Pancreas (tissue), 10 donors: Measurements from ENCODE around the gene THSD1. TPM values are rescaled to one million over a fixed set of nuclear protein-coding genes. Genes with fewer than 3 reads are reported as not detected.

Experiments used
- ATAC-seq, 4 donors: fragments of 200-7000 bp; cut with Tn5 transposase; one replicate each; pipeline versions ENCODE4 v1.8.0 to v1.9.1; 2020; ENCODE audit warnings: mild to moderate bottlenecking in 4 of 4, moderate library complexity in 4 of 4
- DNase-seq, 6 donors: peaks; one replicate each; pipeline ENCODE4 v3.0.0-alpha.2; 2020
- FAIRE-seq: peaks from 2 replicates; lab custom pipeline; 2012; peaks lifted over from hg19 to GRCh38; lab: Jason Lieb, UNC
- H3K27ac ChIP-seq, 4 donors: fragments of 200-600 bp; sonication (generic); 1 replicate in 3 of 4; 2 replicates in 1 of 4; pipeline versions ENCODE4 v1.5.0 to v1.8.0; 2020
- H3K27me3 ChIP-seq, 4 donors: fragments of 200-600 bp; one replicate each; pipeline ENCODE4 v1.8.0; 2021
- H3K36me3 ChIP-seq, 3 donors: fragments of 200-600 bp; sonication (generic) in 1 of 3; one replicate each; pipeline versions ENCODE4 v1.5.0 to v1.8.0; 2020 to 2021
- H3K4me1 ChIP-seq, 3 donors: fragments of 200-600 bp; one replicate each; pipeline ENCODE4 v1.8.0; 2021
- H3K4me3 ChIP-seq, 4 donors: fragments of 200-600 bp; sonication (generic) in 2 of 4; one replicate each; pipeline versions ENCODE4 v1.5.0 to v1.8.0; 2020 to 2021
- H3K9me3 ChIP-seq, 4 donors: fragments of 200-600 bp; one replicate each; pipeline ENCODE4 v1.8.0; 2021
- CTCF ChIP-seq, 4 donors: fragments of 200-600 bp; sonication (generic) in 3 of 4; IDR thresholded peaks; one replicate each; pipeline versions ENCODE4 v1.5.0 to v1.8.0; 2021; ENCODE audit warnings: antibody characterized with exemption in 4 of 4
- WGBS, 2 donors: extraction: QIAGEN DNeasy Blood & Tissue Kit; methylation state at CpG; one replicate each; pipeline ENCODE4 v1.1.7; 2013; 5-methylcytosine and 5-hydroxymethylcytosine counted together
- intact Hi-C, 3 donors: fragments of 100-400 bp; cut with DNase I; formaldehyde crosslinking; loops; one replicate each; pipeline versions ENCODE4 v1.11.1 to v1.14.2; 2022
- polyA plus RNA-seq, 2 donors: library from polyadenylated mRNA; stranded (reverse); fragments of 200-250 nt; gene quantifications; one replicate each; pipeline ENCODE4 v1.2.3, GENCODE V29; 2013
- total RNA-seq, 6 donors: library from RNA; stranded (reverse); fragmentation: NEBNext Ultra II Directional in 4 of 6; extraction: Animal tissue kit (Norgen Biotek cat#: 25700) in 4 of 6; gene quantifications; one replicate each; pipeline versions ENCODE4 v1.2.1 to v1.2.4, GENCODE V29; 2021 to 2023
- donor health status: healthy with polysubstance abuse.
- donor health status: DM: no; HTN: no; CAD: no; lungs with moderate emphysema.
- donor health status: DM: no; HTN: no; CAD: no.
- donor health status: control.
- donor health status: control.
- donor health status: Bipolar disorder and iron deficiency.
- donor health status: DM: yes; HTN: yes; CAD: no.
- donor health status: DM: no; HTN: no; CAD: no.
- donor health status: DM: no; HTN: no; CAD: no.
- donor health status: DM: yes; HTN: yes; CAD: no.

Gene THSD1
- total and polyA plus RNA-seq, 8 donors: 0.41 to 1.9 (median 1.0) TPM

GRCh38 chr13:52452470-52452869 is 46.5 kb upstream of the THSD1 start:
- no peaks in the 10 kb centered on the region for H3K36me3 ChIP-seq
- no peak overlapping the region for H3K27ac ChIP-seq
- intact Hi-C loops: no loop called here
- 67 to 84% methylated on average over 2 of the region's 2 CpGs for WGBS, 2 donors
- H3K27me3 ChIP-seq: no peaks in the 10 kb centered on the region
- H3K4me1 ChIP-seq: peaks cover 0 to 31% (median 9%) of the 10 kb centered on the region in 3 donors
- no peaks in the 10 kb centered on the region for H3K9me3 ChIP-seq
- no peak for FAIRE-seq
- no peak overlapping the region for H3K4me3 ChIP-seq
- no peak for DNase-seq
- no peak for ATAC-seq
- no peak for TF ChIP-seq CTCF (IDR thresholded peaks at IDR 0.05)

DNA sequence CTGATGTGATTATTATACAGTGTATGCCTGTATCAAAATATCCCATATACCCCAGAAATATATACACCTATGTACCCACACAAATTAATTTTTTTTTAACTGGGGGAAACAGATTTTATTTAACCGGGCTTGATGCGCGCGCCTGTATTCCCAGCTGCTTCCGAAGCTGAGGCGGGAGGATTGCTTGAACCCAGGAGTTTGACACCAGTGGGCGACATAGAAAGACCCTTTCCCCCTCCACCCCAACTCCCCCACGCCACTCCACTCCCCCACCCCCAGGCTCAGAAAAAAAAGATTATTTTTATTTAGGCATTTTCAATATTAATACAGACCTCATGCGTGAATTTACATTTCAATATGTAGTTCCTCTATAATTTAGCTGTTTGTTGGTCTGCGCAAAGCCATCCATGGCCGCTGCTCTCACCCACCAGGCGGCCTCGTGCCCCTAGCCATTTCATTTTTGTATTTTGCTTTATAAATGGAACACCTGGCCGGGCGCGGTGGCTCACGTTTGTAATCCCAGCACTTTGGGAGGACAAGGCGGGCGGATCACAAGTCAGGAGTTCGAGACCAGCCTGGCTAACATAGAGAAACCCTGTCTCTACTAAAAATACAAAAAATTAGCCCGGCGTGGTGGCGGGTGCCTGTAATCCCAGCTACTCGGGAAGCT is 45.3 kb upstream of the THSD1 start:
- DNase-seq: no peak
- peaks cover 0 to 30% (median 9%) of the 10 kb centered on the region in 3 donors for H3K4me1 ChIP-seq
- no peak for TF ChIP-seq CTCF (IDR thresholded peaks at IDR 0.05)
- H3K4me3 ChIP-seq: no peak overlapping the region
- 78 to 83% methylated on average over 24 of the region's 24 CpGs for WGBS, 2 donors
- H3K9me3 ChIP-seq: no peaks in the 10 kb centered on the region
- no peaks in the 10 kb centered on the region for H3K27me3 ChIP-seq
- H3K36me3 ChIP-seq: no peaks in the 10 kb centered on the region
- no peak for ATAC-seq
- intact Hi-C loops: no loop called here
- no peak for FAIRE-seq
- H3K27ac ChIP-seq: no peak overlapping the region

- FAIRE-seq: no peak
- Histone ChIP-seq H3K9me3 (no peaks in the 10 kb centered on the region), H3K27me3 (no peaks in the 10 kb centered on the region), H3K4me3 (peak overlapping the region in 2 of 4 donors; percentile 79 to 93), H3K36me3 (no peaks in the 10 kb centered on the region), H3K4me1 (peaks cover 0 to 26% (median 9%) of the 10 kb centered on the region in 3 donors), H3K27ac (peak overlapping the region in 1 of 4 donors; percentile 97)
- no peak for DNase-seq
- intact Hi-C loops: no loop called here
- ATAC-seq: no peak
- WGBS, 2 donors: 5 to 13% methylated on average over 5 to 8 of the region's 8 CpGs
- peak in 2 of 4 donors; percentile 1 to 28 for TF ChIP-seq CTCF (IDR thresholded peaks at IDR 0.05)
Measured at GRCh38 chr13:52450793-52451116, 44.8 kb upstream of the THSD1 start.

DNA sequence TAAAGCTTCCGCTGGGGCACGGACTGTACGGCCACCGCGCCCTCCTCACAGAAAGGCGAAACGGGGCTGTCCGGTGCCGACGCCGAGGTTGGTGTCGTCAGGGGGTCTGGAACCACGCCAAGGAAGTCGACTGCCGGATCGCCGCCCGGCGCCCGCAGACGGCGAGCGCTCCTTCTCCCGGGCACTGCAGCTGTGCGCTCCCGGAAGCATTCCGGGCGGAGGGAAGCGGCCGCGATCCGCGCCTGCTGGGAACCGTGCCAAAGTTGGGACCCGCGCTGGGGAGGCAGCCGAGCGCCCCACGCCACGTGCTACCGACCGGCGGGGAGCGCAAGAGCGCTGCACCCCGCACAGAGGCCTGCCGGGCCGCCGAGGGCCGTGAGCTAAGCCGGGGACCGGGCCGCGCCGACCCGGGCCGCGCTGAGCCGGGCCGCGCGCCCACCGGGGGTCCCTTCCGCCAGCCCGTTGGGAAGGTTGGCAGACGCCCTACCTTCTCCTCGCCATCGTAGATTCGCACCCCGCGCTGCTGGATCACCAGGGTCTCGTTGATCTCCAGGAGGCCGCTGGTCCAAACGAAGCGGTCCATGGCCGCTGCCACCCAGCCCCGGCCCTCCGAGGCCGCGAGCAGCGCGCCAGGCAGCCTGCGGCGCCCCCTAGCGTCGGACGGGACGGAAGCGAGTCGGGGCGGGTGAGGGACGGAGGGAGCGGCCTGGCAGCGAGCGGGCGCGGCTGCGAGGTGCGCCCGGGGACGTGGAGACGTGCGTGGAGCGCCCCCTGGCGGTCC is 44.2 kb upstream of the THSD1 start, which contains the start of gene VPS36:
TSS of gene VPS36 (minus strand) at position 623 of the 781 bp plus-strand sequence. CDS start at position 583, 40 bp downstream.
- 0% methylated on average over 79 to 105 of the region's 105 CpGs for WGBS, 2 donors
- peaks cover 0 to 26% (median 9%) of the 10 kb centered on the region in 3 donors for H3K4me1 ChIP-seq

More for the DNA sequence above, 44.2 kb upstream of the THSD1 start, which contains the start of gene VPS36:
- peak; percentile 100 for TF ChIP-seq CTCF (IDR thresholded peaks at IDR 0.05)
- no peaks in the 10 kb centered on the region for H3K36me3 ChIP-seq
- intact Hi-C loops: no loop called here
- DNase-seq (peak; percentile 92 to 100 (median 96)), FAIRE-seq (no peak), ATAC-seq (peak; percentile 87 to 91 (median 88))
- no peaks in the 10 kb centered on the region for H3K27me3 ChIP-seq
- peak within 1 kb of the TSS; percentile 86 to 97 (median 95) for H3K27ac ChIP-seq
- H3K9me3 ChIP-seq: no peaks in the 10 kb centered on the region
- H3K4me3 ChIP-seq: peak within 1 kb of the TSS; percentile 79 to 95 (median 86)
